Measurements from ENCODE around the gene FNDC11.
"Not testable (repeated sequence)": the region's sequence is repeated elsewhere in the genome, so short reads cannot be mapped to it uniquely, and the experiment has no call there.

GRCh38 chr20:63571087-63571478 is 17.1 kb downstream of the FNDC11 start:
- not testable (repeated sequence) for TF ChIP-seq POLR2AphosphoS5 (IDR thresholded peaks at IDR 0.05); POLR2A (IDR thresholded peaks at IDR 0.05); CTCF (IDR thresholded peaks at IDR 0.05); EP300 (IDR thresholded peaks at IDR 0.05; ENCODE audit: low read depth)

Data from transverse colon (tissue), 4 donors.